ENCODE results near the gene DDIT4L.
"Not testable (repeated sequence)": the region's sequence is repeated elsewhere in the genome, so short reads cannot be mapped to it uniquely, and the experiment has no call there.

The DDIT4L gene, protein sequence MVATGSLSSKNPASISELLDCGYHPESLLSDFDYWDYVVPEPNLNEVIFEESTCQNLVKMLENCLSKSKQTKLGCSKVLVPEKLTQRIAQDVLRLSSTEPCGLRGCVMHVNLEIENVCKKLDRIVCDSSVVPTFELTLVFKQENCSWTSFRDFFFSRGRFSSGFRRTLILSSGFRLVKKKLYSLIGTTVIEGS

GRCh38 chr4:100189820-100190642 is at the start of gene DDIT4L:
TSS of gene DDIT4L (minus strand) at chr4:100190468. CDS start at chr4:100189983, 485 bp downstream.
- DNase-seq: no peak

DNA sequence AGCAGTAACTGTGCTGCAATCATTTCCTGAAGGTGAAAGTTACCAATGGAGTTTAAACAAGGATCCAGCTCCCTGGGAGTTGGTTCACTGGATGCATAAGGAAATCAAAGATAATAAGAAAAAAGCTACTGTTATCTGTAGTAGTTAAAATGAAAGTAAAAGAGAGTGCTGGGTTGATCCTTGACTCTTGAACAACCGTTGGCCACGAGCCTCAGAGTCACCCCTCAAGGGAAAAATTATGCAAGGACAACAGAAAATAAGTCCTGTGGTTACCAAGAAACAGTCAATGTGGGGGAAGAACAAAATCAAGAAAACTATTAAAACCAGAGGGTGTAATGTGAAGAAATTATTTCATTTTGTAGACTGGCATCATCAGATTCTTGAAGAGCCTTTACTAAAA is 49.7 kb upstream of the DDIT4L start:
- no peak for DNase-seq

DNA sequence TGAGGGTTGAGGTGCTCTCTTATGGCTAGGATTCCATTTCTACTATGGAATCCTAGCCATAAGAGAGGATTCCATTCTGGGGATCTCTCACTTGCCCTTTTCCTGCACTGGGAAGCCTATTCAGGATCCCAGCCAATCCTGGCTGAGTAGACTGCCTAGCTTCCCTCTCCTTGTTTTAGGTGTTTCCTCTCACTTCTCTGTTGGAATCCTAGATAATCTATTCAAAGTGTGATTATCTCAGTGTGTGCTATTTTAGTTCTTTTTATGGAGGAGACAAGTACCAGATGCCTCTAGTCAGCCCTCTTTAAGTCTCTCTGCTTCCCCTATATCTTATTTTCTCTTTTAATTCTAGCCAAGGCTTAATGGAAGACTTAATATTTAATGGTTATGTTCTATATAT is 34.5 kb upstream of the DDIT4L start:
- DNase-seq: no peak

GRCh38 chr4:100224160-100224559 is 33.9 kb upstream of the DDIT4L start:
- DNase-seq: no peak

GRCh38 chr4:100208964-100209363 is 18.7 kb upstream of the DDIT4L start:
- DNase-seq: no peak

GRCh38 chr4:100208459-100208858 is 18.2 kb upstream of the DDIT4L start:
- no peak for DNase-seq

DNA sequence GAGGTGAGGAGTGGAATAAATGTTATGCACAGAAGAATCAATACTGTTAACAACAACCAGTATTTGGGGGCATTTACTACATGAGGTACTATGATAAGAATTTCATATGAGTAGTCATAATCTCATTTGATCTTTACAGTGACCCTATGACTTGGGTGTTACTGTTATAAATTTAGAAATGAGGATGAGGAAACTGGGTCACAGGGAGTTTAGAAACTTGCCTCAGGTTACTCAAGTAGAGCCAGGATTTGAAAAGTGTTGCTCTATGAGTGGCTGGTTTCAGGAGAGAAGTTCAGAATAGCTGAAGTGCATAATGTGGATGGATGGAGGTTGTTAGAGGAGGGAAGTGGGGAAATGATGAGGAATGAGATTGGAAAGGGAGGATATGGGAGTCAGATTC is 16.6 kb upstream of the DDIT4L start:
- no peak for DNase-seq

- no peak for DNase-seq
Measured at GRCh38 chr4:100198061-100198460, 7.8 kb upstream of the DDIT4L start.

DNA sequence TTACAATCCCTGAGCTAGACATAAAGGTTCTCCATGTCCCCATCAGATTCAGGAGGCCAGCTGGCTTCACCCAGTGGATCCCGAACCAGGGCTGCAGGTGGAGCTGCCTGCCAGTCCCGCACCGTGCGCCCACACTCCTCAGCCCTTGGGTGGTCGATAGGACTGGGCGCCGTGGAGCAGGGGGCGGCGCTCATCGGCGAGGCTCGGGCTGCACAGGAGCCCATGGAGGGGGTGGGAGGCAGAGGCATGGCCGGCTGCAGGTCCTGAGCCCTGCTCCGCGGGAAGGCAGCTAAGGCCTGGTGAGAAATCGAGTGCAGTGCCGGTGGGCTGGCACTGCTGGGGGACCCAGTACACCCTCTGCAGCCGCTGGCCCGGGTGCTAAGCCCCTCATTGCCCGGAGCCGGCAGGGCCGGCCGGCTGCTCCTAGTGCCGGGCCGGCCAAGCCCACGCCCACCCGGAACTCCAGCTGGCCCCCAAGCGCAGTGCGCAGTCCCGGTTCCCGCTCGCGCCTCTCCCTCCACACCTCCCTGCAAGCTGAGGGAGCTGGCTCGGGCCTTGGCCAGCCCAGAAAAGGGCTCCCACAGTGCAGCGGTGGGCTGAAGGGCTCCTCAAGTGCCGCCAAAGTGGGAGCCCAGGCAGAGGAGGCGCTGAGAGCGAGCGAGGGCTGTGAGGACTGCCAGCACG is 6.3 kb upstream of the DDIT4L start:
- DNase-seq: not testable (repeated sequence)

DNA sequence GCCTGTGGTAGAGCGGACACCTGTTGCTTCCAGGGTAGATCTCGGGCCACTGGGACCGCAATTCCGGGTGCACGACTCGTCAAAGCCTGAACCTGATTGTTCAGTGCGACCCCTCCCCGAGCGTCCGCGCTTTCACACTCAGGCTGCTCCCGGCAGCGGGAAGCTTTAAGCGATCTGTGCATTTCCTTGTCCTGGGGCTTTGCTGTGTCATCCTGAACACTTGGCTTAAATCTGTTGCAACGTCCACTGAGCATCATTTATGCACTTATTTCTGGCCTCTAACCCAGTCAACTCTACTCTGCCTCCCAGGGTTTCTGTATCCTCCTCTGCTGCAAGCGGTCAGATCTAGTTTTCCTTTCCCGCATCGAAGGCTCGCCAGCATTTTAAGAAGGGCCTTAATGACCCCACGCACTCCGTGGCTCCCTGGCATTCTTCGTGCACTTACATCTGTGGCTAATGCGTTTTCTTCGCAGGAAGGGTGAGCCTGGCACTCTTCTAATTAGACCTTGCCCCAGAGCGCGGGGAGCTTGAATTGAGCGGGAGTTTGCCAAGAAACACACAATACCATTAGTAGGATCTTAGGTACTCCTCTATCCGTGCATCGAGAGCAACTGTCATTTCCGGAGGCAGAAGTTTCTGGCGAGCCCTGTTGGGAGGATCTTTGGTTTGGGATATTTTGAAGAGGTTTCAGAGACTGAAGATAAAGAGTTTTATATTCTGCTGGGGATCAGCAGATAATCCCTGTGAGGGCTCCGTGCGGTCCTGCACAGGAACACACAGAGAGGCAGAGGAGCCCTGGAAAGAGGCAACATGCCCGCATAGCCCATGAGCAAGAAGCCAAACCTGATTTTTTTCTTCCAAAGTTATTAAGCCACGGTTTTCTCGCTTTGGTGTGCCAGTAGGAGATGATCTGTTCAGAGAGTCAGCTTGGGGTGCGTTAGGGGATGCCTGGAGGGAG is 654 bp upstream of the DDIT4L start:
- DNase-seq: no peak

DNA sequence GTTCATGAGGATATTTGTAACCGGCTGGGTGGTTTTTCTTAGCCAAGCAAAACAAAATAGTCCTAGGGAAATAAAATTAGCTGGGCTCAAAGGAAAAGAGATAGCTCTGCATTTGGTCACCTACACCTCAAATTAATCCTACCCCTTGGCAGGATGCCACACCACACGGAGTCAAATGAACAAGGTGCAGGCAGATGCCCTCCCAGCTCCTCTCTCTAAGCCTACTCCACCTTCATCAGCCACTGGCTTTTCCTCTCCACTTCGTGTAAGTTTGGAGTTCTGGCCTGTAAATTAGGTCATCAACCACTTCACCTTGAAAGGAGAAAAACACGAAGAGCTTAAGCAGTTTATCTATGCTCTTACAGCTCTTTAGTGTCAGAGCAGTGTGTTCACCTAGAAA is 1.4 kb downstream of the DDIT4L start:
- no peak for DNase-seq

GRCh38 chr4:100187781-100188180 is 2.5 kb downstream of the DDIT4L start:
- no peak for DNase-seq

GRCh38 chr4:100184787-100185186 is 5.5 kb downstream of the DDIT4L start:
- no peak for DNase-seq

GRCh38 chr4:100177855-100178254 is 12.4 kb downstream of the DDIT4L start:
- no peak for DNase-seq

- no peak for DNase-seq
Measured at GRCh38 chr4:100177126-100177525, 13.1 kb downstream of the DDIT4L start.

- no peak for DNase-seq
Measured at GRCh38 chr4:100175858-100176257, 14.4 kb downstream of the DDIT4L start.

DNA sequence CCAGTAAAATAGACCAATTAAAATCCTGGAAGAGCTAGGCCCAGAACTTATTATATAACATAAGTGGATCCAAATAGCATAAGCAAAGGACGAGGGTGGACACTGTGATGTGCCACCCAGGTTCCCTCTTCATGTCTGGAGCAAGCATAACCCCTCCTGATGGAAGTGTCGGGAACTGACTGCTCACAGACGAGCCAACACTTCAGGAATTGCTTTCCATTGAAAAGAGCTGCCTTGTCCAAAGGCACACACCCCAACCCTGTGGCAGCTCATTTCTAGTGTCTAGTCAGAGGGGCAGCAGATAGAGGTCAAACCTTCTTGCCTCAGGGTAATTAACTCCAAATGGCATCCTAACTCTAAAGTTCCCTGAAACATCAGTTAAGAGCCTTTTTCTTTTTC is 15.3 kb downstream of the DDIT4L start:
- no peak for DNase-seq

- no peak for DNase-seq
Measured at GRCh38 chr4:100170986-100171385, 19.3 kb downstream of the DDIT4L start.

DNA sequence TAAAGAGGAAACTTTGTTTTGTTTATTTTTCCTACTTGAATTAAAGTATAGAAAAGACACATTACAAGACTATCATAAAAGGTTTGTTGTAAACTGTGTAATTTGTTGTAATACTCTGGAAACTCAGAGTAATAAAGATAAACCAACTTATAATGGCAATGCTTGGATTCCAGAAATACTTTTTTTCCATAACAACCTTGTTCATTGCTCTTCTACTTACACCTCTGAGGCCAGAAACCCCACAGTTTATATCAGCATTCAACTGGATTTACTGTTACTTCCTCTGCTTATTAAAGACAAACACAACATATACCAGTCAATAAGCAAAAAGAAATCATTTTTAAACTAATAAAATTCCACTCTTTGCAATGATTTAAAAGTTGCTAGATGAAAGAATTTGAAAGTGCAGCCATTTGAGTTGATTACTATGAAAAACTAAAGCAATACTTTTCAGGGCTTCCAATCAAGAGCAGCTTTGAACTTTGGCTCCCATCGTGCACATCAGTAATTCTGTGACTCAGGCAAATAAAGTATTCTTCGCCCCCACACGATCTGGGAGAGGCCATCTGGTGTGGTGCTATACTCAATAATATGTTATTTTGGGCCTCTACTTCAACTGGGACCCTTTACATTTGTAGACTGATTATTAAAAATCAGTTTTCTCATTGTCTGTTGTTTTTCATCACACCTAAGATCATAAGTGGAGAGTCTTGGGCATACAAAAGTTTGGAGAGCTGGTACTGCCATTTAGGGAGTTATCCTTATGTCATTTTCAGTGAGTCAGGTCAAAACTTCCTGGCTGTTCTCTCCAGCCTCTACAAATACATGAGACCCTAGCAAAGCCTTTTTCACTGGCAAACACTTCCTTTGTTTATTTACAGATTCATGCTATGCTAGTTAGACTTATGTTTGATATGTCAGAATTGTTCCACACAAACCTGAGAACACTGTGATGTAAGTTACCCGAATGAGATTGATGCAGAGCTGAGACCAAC is 20.5 kb downstream of the DDIT4L start:
- DNase-seq: peak; percentile 26

DNA sequence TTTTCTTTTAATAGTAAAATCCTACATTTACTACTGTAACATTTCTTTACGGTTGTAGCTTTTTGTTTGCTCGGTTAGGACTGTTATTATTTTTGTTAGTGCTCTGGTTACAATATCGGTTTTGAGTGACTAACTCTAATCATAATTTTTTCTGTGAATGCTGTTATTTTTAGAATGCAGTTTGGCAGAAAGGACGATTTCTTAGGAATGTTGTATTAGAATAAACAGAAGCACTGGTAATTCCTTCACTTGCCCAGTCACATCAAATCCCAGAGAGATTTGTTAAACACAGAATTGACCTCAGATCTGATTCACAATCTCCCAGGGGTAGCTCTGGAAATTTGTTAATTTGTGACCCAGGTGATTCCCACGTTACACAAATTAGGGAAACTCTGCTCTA is 21.7 kb downstream of the DDIT4L start:
- DNase-seq: no peak

DNA sequence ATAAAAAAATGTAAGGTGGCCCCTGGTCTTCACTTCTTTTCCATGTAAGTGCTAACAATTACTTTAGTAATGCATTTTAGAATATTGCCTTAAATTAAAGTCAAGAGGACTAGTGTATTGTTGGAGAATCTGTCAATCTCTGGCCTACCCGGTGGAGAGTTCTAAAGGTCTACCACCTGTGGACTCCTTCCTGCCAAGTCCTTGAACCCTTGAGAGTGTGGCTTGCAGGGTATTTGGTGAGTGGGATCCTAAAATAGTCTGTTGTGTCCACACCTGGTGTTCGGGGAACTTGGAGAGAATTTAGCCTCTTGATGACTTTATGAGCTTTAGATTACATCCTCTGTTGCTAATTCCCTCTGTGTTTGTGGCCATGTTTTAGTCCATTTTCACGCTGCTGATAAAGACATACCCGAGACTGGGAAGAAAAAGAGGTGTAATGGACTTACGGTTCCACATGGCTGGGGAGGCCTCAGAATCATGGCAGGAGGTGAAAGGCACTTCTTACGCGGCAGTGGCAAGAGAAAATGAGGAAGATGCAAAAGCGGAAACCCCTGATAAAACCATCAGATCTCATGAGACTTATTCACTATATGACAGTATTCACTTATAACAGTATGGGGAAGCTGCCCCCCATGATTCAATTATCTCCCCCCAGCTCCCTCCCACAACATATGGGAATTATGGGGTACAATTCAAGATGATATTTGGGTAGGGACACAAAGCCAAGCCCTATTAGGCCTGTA is 23.8 kb downstream of the DDIT4L start:
- no peak for DNase-seq
